Right atrium auricular region (tissue), 2 donors: Measurements from ENCODE around the gene CDC25B. TPM values are rescaled to one million over a fixed set of nuclear protein-coding genes. Genes with fewer than 3 reads are reported as not detected.
A peak's percentile ranks its signal among the peaks of the same experiment; 100 is the strongest.

ENCODE experiments used
- DNase-seq: peaks from one replicate; pipeline ENCODE4 v3.0.0-alpha.2; 2019; ENCODE audit warnings: low spot score
- H3K27ac ChIP-seq, 2 donors: fragments of 200-600 bp; sonication (generic); 1 replicate in 1 of 2; 2 replicates in 1 of 2; pipeline ENCODE4 v1.5.1; 2016 to 2019
- H3K27me3 ChIP-seq, 2 donors: fragments of 200-600 bp; sonication (generic); one replicate each; pipeline versions ENCODE4 v1.5.1 to v1.6.0; 2017 to 2019
- H3K36me3 ChIP-seq: fragments of 200-600 bp; sonication (generic); one replicate; pipeline ENCODE4 v1.5.1; 2016
- H3K4me1 ChIP-seq, 2 donors: fragments of 200-600 bp; sonication (generic); one replicate each; pipeline versions ENCODE4 v1.5.1 to v1.6.0; 2017 to 2019
- H3K4me3 ChIP-seq, 2 donors: fragments of 200-600 bp; sonication (generic); 1 replicate in 1 of 2; 2 replicates in 1 of 2; pipeline ENCODE4 v1.5.1; 2017 to 2019; ENCODE audit warnings: mild to moderate bottlenecking in 1 of 2, moderate library complexity in 1 of 2
- H3K9me3 ChIP-seq, 2 donors: fragments of 200-600 bp; sonication (generic); one replicate each; pipeline ENCODE4 v1.5.1; 2019
- total RNA-seq, 2 donors: library from RNA; depleted of rRNA; stranded (reverse); fragments of >200 nt; gene quantifications; one replicate each; pipeline ENCODE4 v1.1.0, GENCODE V29; 2016
- TF ChIP-seq, protein P1 (sequence below), 2 donors: fragments of 200-600 bp; sonication (generic); IDR thresholded peaks; one replicate each; pipeline ENCODE4 v1.5.1; 2019; ENCODE audit warnings: antibody characterized with exemption in 2 of 2

The CDC25B gene
- total RNA-seq, 2 donors from 2014 or later: 10.4 to 11.4 TPM

- peaks cover 26% of the 10 kb centered on the region for H3K36me3 ChIP-seq
- TF ChIP-seq, protein P1, sequence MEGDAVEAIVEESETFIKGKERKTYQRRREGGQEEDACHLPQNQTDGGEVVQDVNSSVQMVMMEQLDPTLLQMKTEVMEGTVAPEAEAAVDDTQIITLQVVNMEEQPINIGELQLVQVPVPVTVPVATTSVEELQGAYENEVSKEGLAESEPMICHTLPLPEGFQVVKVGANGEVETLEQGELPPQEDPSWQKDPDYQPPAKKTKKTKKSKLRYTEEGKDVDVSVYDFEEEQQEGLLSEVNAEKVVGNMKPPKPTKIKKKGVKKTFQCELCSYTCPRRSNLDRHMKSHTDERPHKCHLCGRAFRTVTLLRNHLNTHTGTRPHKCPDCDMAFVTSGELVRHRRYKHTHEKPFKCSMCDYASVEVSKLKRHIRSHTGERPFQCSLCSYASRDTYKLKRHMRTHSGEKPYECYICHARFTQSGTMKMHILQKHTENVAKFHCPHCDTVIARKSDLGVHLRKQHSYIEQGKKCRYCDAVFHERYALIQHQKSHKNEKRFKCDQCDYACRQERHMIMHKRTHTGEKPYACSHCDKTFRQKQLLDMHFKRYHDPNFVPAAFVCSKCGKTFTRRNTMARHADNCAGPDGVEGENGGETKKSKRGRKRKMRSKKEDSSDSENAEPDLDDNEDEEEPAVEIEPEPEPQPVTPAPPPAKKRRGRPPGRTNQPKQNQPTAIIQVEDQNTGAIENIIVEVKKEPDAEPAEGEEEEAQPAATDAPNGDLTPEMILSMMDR (IDR thresholded peaks at IDR 0.05): no peak
- peak overlapping the region; percentile 96 to 99 for H3K27ac ChIP-seq
- H3K27me3 ChIP-seq: no peaks in the 10 kb centered on the region
- H3K4me1 ChIP-seq: peaks cover 0 to 27% of the 10 kb centered on the region in 2 donors
- DNase-seq: no peak
- H3K4me3 ChIP-seq: peak overlapping the region; percentile 51 to 69
- no peaks in the 10 kb centered on the region for H3K9me3 ChIP-seq
These were observed 25.0 kb downstream of the CDC25B start for GRCh38 chr20:3820901-3821727.

GRCh38 chr20:3821996-3822395 is 25.9 kb downstream of the CDC25B start:
- Histone ChIP-seq H3K9me3 (no peaks in the 10 kb centered on the region), H3K4me1 (peaks cover 0 to 27% of the 10 kb centered on the region in 2 donors), H3K27ac (no peak overlapping the region), H3K27me3 (no peaks in the 10 kb centered on the region), H3K4me3 (no peak overlapping the region), H3K36me3 (peaks cover 26% of the 10 kb centered on the region)
- DNase-seq: no peak
- TF ChIP-seq, protein P1 (IDR thresholded peaks at IDR 0.05): no peak

DNA sequence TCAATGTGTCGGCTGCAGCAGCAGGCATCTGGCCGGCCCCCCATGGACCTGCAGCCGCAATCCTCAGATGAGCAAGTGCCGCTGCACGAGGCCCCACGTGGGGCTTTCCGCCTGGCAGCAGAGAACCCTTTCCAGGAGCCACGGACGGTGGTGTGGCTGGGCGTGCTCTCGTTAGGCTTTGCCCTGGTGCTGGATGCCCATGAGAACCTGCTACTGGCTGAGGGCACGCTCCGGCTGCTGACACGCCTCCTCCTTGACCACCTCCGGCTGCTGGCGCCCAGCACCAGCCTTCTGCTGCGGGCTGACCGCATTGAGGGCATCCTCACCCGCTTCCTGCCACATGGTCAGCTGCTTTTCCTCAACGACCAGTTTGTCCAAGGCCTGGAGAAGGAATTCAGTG is 27.8 kb downstream of the CDC25B start:
- no peak overlapping the region for H3K4me3 ChIP-seq
- H3K27me3 ChIP-seq: no peaks in the 10 kb centered on the region
- peaks cover 26% of the 10 kb centered on the region for H3K36me3 ChIP-seq
- no peak overlapping the region for H3K27ac ChIP-seq
- DNase-seq: no peak
- peaks cover 0 to 17% of the 10 kb centered on the region in 2 donors for H3K4me1 ChIP-seq
- no peaks in the 10 kb centered on the region for H3K9me3 ChIP-seq
- TF ChIP-seq, protein P1 (IDR thresholded peaks at IDR 0.05): no peak

- peaks cover 26% of the 10 kb centered on the region for H3K36me3 ChIP-seq
- H3K4me1 ChIP-seq: peaks cover 0 to 8% of the 10 kb centered on the region in 2 donors
- TF ChIP-seq, protein P1 (IDR thresholded peaks at IDR 0.05): no peak
- no peaks in the 10 kb centered on the region for H3K27me3 ChIP-seq
- DNase-seq: no peak
- no peaks in the 10 kb centered on the region for H3K9me3 ChIP-seq
- no peak overlapping the region for H3K27ac ChIP-seq
- H3K4me3 ChIP-seq: no peak overlapping the region
These were observed 29.4 kb downstream of the CDC25B start for GRCh38 chr20:3825526-3825925.

DNA sequence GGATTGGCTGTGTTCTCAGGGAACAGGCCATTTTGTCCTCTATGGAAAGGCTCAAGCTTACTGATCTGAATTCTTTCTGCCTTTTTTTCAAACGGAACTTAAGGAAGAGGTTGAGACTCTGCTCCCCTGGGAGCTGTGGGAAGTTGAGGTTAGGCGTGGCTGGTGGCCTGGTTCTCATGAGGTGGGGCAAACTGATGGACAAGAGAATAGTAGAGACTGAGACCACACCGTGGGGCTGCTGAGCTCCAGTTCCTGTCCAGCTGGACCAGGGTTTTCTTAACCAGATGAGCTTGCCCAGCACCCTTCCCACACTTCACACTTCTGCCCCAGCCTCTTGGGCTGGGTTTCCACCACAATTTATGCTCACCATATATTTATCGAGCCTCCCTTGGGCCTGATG is 30.3 kb downstream of the CDC25B start:
- Histone ChIP-seq H3K9me3 (no peaks in the 10 kb centered on the region), H3K4me3 (no peak overlapping the region), H3K36me3 (peaks cover 26% of the 10 kb centered on the region), H3K4me1 (peaks cover 0 to 2% of the 10 kb centered on the region in 2 donors), H3K27me3 (no peaks in the 10 kb centered on the region), H3K27ac (no peak overlapping the region)
- TF ChIP-seq, protein P1 (IDR thresholded peaks at IDR 0.05): no peak
- no peak for DNase-seq
